Activated naive CD8-positive, alpha-beta T cell treated with anti-CD3 and anti-CD28 coated beads for 36 hours (primary cell): ENCODE results near the gene CXorf65. TPM values are rescaled to one million over a fixed set of nuclear protein-coding genes. Genes with fewer than 3 reads are reported as not detected.

Experiments used
- DNase-seq: peaks from one replicate; pipeline ENCODE4 v3.0.0; 2021
- H3K27ac Mint-ChIP-seq: one replicate; pipeline ENCODE4 v1.8.0; 2022; ENCODE audit warnings: mild to moderate bottlenecking, moderate library complexity, mixed read lengths
- H3K27me3 Mint-ChIP-seq: one replicate; pipeline ENCODE4 v1.8.0; 2022; ENCODE audit warnings: mild to moderate bottlenecking, mixed read lengths
- H3K36me3 Mint-ChIP-seq: one replicate; pipeline ENCODE4 v1.8.0; 2021; ENCODE audit warnings: mild to moderate bottlenecking, mixed read lengths
- H3K4me1 Mint-ChIP-seq: one replicate; pipeline ENCODE4 v1.8.0; 2021; ENCODE audit warnings: mixed read lengths
- H3K4me3 Mint-ChIP-seq: one replicate; pipeline ENCODE4 v1.8.0; 2022; ENCODE audit warnings: mild to moderate bottlenecking, moderate library complexity, mixed read lengths
- H3K9me3 Mint-ChIP-seq: one replicate; pipeline ENCODE4 v1.8.0; 2022; ENCODE audit warnings: mixed read lengths
- total RNA-seq, 2 experiments: library from RNA; stranded (reverse); gene quantifications; one replicate each; pipeline ENCODE4 v1.2.3, GENCODE V29; 2021

The CXorf65 gene
- total RNA-seq, 2 experiments from 2014 or later, result 6.7 to 10.4 TPM

GRCh38 chrX:71056867-71057266, 49.7 kb downstream of the CXorf65 start:
- no peak overlapping the region for H3K4me3 Mint-ChIP-seq
- peaks cover 15% of the 10 kb centered on the region for H3K36me3 Mint-ChIP-seq
- H3K4me1 Mint-ChIP-seq, result peaks cover 32% of the 10 kb centered on the region
- H3K9me3 Mint-ChIP-seq, result no peaks in the 10 kb centered on the region
- H3K27ac Mint-ChIP-seq, result no peak overlapping the region
- H3K27me3 Mint-ChIP-seq, result no peaks in the 10 kb centered on the region
- no peak for DNase-seq

Other genes starting within 250 kb of the CXorf65 start
- gene TEX11, start 198.0 kb downstream of the CXorf65 start, total RNA-seq, result not detected
- gene SLC7A3, start 175.6 kb downstream of the CXorf65 start, total RNA-seq, result 1 to 10 TPM; 2.9 to 3.0 TPM
- 10 to 100 TPM; 44.4 to 44.8 TPM for gene SNX12, start 38.4 kb downstream of the CXorf65 start, total RNA-seq
- 1 to 10 TPM; 6.0 to 7.8 TPM for gene FOXO4, start 10.9 kb downstream of the CXorf65 start, total RNA-seq
- 100 to 1,000 TPM; 231 to 241 TPM for gene IL2RG, start 4.8 kb upstream of the CXorf65 start, total RNA-seq
- 10 to 100 TPM; 43.4 to 46.4 TPM for gene MED12, start 11.9 kb upstream of the CXorf65 start, total RNA-seq
- gene NLGN3, start 38.1 kb upstream of the CXorf65 start, total RNA-seq, result under 1 TPM; 0.41 to 0.58 TPM
- gene GJB1, start 116.5 kb upstream of the CXorf65 start, total RNA-seq, result not detected
- 10 to 100 TPM; 22.9 to 25.1 TPM for gene ZMYM3, start 147.4 kb upstream of the CXorf65 start, total RNA-seq
- 100 to 1,000 TPM; 521 to 536 TPM for gene NONO, start 176.9 kb upstream of the CXorf65 start, total RNA-seq
- 1 to 10 TPM; 4.9 to 5.6 TPM for gene ITGB1BP2, start 195.0 kb upstream of the CXorf65 start, total RNA-seq